Fibroblast of upper back skin (primary cell): ENCODE results near the gene MCL1.
A peak's percentile ranks its signal among the peaks of the same experiment; 100 is the strongest.

Experiments used
- DNase-seq: peaks from one replicate; pipeline ENCODE4 v3.0.0-alpha.2; 2013

Gene MCL1

GRCh38 chr1:150535511-150536287 lies 43.7 kb downstream of the MCL1 start:
- peak; percentile 55 for DNase-seq

GRCh38 chr1:150534002-150534401 lies 45.4 kb downstream of the MCL1 start:
- DNase-seq, result no peak

- no peak for DNase-seq
Observed at GRCh38 chr1:150532860-150533259, 46.5 kb downstream of the MCL1 start.

- no peak for DNase-seq
Observed at GRCh38 chr1:150530491-150531159, 48.8 kb downstream of the MCL1 start.

- DNase-seq, result peak; percentile 60
Observed at GRCh38 chr1:150529017-150529416, 50.4 kb downstream of the MCL1 start.

GRCh38 chr1:150528196-150528595 lies 51.2 kb downstream of the MCL1 start:
- DNase-seq, result peak; percentile 75

- no peak for DNase-seq
Observed at GRCh38 chr1:150525348-150525747, 54.1 kb downstream of the MCL1 start.
